HFF-Myc (cell line): Measurements from ENCODE around the gene MSI2.

ENCODE experiments used
- DNase-seq: peaks from one replicate; pipeline ENCODE4 v3.0.0-alpha.2; 2011; ENCODE audit warnings: low read depth; ENCODE audit errors: extremely low read depth
- H3K4me3 ChIP-seq: replicated peaks from 2 replicates; pipeline ENCODE4 v1.5.1; 2011; ENCODE audit warnings: low read depth, mild to moderate bottlenecking, control low read depth, low read length
- TF ChIP-seq, protein P1 (sequence below): IDR thresholded peaks from 2 replicates; pipeline ENCODE4 v1.5.1; 2012; ENCODE audit warnings: mild to moderate bottlenecking, low read depth, low read length, control low read depth; ENCODE audit errors: missing control alignments

MSI2 gene

DNA sequence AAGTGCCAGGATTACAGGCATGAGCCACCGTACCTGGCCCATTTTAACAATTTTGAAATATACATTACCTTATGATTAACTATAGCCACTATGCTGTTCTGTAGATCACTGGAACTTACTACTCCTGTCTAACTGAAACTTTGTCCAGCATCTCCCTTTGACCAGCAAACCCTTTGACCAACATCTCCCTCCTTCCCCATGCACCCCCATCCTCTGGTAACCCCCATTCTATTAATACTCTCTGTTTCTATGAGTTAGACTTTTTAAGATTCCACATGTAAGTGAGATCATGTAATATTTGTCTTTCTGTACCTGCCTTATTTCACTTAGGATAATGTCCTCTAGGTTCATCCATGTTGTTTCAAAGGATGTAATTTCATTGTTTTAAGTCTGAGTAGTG is 178.0 kb downstream of the MSI2 start:
- no peak for DNase-seq
- no peak overlapping the region for H3K4me3 ChIP-seq
- TF ChIP-seq, protein P1, sequence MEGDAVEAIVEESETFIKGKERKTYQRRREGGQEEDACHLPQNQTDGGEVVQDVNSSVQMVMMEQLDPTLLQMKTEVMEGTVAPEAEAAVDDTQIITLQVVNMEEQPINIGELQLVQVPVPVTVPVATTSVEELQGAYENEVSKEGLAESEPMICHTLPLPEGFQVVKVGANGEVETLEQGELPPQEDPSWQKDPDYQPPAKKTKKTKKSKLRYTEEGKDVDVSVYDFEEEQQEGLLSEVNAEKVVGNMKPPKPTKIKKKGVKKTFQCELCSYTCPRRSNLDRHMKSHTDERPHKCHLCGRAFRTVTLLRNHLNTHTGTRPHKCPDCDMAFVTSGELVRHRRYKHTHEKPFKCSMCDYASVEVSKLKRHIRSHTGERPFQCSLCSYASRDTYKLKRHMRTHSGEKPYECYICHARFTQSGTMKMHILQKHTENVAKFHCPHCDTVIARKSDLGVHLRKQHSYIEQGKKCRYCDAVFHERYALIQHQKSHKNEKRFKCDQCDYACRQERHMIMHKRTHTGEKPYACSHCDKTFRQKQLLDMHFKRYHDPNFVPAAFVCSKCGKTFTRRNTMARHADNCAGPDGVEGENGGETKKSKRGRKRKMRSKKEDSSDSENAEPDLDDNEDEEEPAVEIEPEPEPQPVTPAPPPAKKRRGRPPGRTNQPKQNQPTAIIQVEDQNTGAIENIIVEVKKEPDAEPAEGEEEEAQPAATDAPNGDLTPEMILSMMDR = no peak

DNA sequence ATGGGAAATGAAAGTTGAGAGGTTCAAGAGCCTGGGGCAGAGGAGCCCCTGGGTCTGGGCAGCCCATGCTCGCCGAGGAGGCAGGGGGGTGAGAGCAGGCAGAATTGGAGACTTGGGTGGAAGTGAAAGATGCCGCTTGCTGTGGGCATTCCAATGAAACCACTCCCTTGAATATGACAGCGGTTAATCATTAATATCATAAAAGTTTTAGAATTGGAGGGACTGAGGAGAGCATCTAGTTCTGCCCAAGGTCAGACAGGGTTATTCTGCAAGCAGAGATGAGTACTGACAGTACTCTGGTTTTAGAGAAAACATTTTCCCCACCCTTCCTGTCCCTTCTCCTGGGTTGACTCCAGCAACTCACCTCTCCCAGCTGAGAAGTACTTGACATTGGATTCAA is 180.2 kb downstream of the MSI2 start:
- no peak for DNase-seq
- TF ChIP-seq, protein P1 = no peak
- H3K4me3 ChIP-seq = no peak overlapping the region

DNA sequence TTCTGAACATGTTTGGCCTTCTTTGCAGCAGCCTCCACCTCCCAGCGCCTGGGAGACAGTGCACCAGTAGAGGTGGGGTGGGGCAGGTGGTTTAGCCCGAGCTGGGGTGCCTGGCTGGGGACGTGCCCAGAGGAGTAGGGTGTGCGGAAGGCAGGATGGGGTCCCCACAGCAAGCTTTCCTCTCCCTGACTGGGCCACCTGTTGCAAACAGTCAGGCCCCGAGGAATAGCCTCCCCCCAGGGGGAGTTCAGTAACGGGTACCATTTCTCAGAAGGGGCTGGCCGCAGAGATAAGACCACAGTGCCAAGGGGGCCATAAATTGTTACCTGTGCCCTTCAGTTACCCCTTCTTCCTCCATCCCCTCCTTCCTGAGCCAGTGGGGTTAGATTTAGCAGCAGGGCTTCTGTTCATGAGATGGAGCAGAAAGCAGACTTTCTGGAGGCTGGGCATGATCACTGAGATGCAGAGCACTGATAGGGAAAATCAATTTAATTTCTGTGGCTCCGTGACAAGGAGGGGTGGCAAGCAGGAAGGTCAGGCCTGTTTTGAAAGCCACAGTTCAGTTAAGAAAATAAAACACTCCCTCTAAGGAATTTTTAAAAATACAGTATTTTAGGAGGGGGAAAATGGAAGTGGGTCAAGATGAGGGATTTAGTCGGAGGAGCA is 181.9 kb downstream of the MSI2 start:
- DNase-seq = no peak
- TF ChIP-seq, protein P1 = no peak
- no peak overlapping the region for H3K4me3 ChIP-seq

DNA sequence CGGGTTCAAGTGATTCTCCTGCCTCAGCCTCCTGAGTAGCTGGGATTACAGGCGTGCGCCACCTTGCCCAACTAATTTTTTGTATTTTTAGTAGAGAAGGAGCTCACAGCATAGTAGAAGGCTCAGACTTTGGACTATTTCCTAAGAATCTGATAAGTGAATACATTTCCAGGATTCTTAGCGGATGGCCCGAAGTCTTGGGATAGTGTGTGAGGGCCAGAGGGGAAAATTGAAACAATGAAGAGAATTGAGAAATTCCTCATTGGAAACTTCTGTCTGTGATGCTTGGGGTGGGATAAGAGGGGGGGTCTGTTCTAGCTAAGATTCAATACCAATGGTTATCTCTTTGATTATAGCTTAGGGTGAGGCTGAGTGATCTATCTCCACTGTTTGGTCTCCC is 183.3 kb downstream of the MSI2 start:
- H3K4me3 ChIP-seq = no peak overlapping the region
- TF ChIP-seq, protein P1 = no peak
- no peak for DNase-seq

DNA sequence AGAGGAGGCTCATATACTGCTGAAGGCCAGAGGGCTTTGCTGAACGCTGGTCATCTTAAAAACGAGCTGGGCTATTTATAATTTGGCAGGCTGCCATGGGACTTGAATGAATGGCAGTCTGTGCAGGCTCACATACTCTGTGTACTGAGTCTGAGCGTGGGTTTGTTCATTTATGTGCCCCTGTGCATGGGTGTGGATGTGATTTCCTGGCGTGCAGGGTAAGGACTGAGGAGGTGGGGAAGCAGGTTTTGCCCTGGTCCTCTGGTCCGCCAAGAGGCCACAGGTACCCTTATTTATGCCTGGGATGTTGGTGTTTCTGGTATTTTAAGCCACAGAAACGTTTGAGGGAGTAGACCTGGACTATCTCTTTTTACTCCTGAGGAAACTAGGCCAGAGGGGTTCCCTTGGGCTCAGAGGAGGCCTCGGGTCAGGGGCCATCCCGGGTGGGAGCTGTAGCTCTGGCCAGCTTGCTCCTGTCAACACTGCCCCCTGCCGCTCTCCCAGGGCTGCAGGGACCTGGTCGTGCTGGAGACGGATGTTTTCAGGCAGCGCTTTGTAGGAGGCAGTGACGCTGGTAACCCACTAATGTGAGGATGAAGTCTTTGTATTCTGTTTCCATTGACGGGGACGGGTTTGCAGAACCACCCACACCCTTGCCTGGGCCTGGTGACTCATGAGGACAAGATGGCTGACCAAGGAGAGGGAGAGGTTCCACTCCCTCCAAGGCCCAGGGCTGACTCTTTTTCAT is 184.4 kb downstream of the MSI2 start:
- TF ChIP-seq, protein P1 = no peak
- no peak for DNase-seq
- H3K4me3 ChIP-seq = no peak overlapping the region

DNA sequence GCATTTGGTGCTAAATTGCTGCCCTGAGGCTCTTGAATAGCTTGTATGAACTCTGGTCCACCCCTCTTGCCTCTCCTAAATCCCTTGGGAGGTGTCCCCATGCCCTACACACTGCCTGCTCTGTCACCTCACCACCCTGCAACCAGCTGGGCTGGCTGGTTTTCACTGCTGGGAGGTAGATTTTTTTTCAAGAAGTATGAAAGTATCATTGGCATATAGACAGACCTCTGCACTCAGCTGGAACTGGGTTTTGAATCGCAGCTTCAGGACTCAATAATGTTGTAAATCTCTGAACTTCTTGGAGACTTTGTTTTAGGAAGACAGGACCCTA is 184.9 kb downstream of the MSI2 start:
- no peak overlapping the region for H3K4me3 ChIP-seq
- TF ChIP-seq, protein P1 = no peak
- no peak for DNase-seq
